Kidney (tissue), 14 donors: Measurements from ENCODE around the gene NCKAP5. TPM values are rescaled to one million over a fixed set of nuclear protein-coding genes. Genes with fewer than 3 reads are reported as not detected.

Experiments used
- DNase-seq, 5 donors: peaks; one replicate each; pipeline ENCODE4 v3.0.0-alpha.2; 2013 to 2020
- FAIRE-seq: peaks from 2 replicates; lab custom pipeline; 2012; peaks lifted over from hg19 to GRCh38; lab: Jason Lieb, UNC
- H3K27ac ChIP-seq, 2 donors: one replicate each; pipeline ENCODE4 v1.7.0; 2013; ENCODE audit warnings: low read depth in 2 of 2, low read length in 2 of 2, inconsistent platforms in 1 of 2
- H3K27me3 ChIP-seq: one replicate; pipeline ENCODE4 v1.7.1; 2013; ENCODE audit warnings: low read length, inconsistent platforms; ENCODE audit not compliant: control insufficient read depth, insufficient read depth
- H3K36me3 ChIP-seq, 3 donors: one replicate each; pipeline versions ENCODE4 v1.7.0 to v1.7.1; 2013; ENCODE audit warnings: low read length in 3 of 3, control low read depth in 1 of 3, inconsistent platforms in 1 of 3; ENCODE audit not compliant: insufficient read depth in 3 of 3, control insufficient read depth in 2 of 3
- H3K4me1 ChIP-seq, 3 donors: one replicate each; pipeline versions ENCODE4 v1.7.0 to v1.7.1; 2013; ENCODE audit warnings: low read length in 3 of 3, inconsistent platforms in 1 of 3, low read depth in 1 of 3; ENCODE audit not compliant: control insufficient read depth in 2 of 3, insufficient read depth in 2 of 3
- H3K4me3 ChIP-seq, 3 donors: one replicate each; pipeline versions ENCODE4 v1.7.0 to v1.8.1; 2013; ENCODE audit warnings: low read length in 3 of 3, control low read depth in 1 of 3, inconsistent platforms in 1 of 3
- H3K9ac ChIP-seq, 3 donors: one replicate each; pipeline versions ENCODE4 v1.7.0 to v1.7.1; 2013; ENCODE audit warnings: low read length in 3 of 3, control low read depth in 1 of 3, inconsistent platforms in 1 of 3
- H3K9me3 ChIP-seq, 3 donors: one replicate each; pipeline versions ENCODE4 v1.7.0 to v1.7.1; 2013; ENCODE audit warnings: low read length in 3 of 3, control low read depth in 1 of 3, inconsistent platforms in 1 of 3; ENCODE audit not compliant: control insufficient read depth in 2 of 3, insufficient read depth in 1 of 3
- intact Hi-C: fragments of 100-400 bp; cut with DNase I; formaldehyde crosslinking; loops from one replicate; pipeline ENCODE4 v1.11.1; 2022
- polyA plus RNA-seq: library from polyadenylated mRNA; stranded (reverse); fragments of 350-450 nt; fragmentation: Illumina TruSeq; extraction: RNeasy Lipid Tissue Mini Kit (QIAGEN cat#74804); gene quantifications from one replicate; pipeline ENCODE4 v1.2.3, GENCODE V29; 2014; ENCODE audit warnings: low read depth, low replicate concordance; ENCODE audit not compliant: insufficient read depth
- total RNA-seq: library from RNA; stranded (reverse); fragmentation: NEBNext Ultra II Directional; extraction: Animal tissue kit (Norgen Biotek cat#: 25700); gene quantifications from one replicate; pipeline ENCODE4 v1.2.1, GENCODE V29; 2021
- TF ChIP-seq, protein P1 (sequence below): IDR thresholded peaks from 3 replicates; pipeline ENCODE4 v1.5.1; 2012; ENCODE audit warnings: mild to moderate bottlenecking, moderate library complexity, borderline replicate concordance; ENCODE audit not compliant: insufficient read depth; ENCODE audit errors: extremely low read depth
- donor health status: control.
- donor health status: control.
- donor health status: control.
- donor health status: control.
- donor health status: control.
- donor health status: DM: yes; HTN: yes; CAD: no.
- donor health status: Normal renal cell carcinoma (clear cell type).

Gene NCKAP5
- total and polyA plus RNA-seq, 2 donors from 2014 or later: 1.8 to 2.9 TPM

GRCh38 chr2:133341575-133341974 lies 226.7 kb downstream of the NCKAP5 start:
- H3K9ac ChIP-seq: no peak overlapping the region
- H3K27me3 ChIP-seq: no peaks in the 10 kb centered on the region
- TF ChIP-seq, protein P1, sequence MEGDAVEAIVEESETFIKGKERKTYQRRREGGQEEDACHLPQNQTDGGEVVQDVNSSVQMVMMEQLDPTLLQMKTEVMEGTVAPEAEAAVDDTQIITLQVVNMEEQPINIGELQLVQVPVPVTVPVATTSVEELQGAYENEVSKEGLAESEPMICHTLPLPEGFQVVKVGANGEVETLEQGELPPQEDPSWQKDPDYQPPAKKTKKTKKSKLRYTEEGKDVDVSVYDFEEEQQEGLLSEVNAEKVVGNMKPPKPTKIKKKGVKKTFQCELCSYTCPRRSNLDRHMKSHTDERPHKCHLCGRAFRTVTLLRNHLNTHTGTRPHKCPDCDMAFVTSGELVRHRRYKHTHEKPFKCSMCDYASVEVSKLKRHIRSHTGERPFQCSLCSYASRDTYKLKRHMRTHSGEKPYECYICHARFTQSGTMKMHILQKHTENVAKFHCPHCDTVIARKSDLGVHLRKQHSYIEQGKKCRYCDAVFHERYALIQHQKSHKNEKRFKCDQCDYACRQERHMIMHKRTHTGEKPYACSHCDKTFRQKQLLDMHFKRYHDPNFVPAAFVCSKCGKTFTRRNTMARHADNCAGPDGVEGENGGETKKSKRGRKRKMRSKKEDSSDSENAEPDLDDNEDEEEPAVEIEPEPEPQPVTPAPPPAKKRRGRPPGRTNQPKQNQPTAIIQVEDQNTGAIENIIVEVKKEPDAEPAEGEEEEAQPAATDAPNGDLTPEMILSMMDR: no peak
- no peak overlapping the region for H3K4me3 ChIP-seq
- FAIRE-seq: no peak
- no peak for DNase-seq
- H3K36me3 ChIP-seq: no peaks in the 10 kb centered on the region
- no peak overlapping the region for H3K27ac ChIP-seq
- no peaks in the 10 kb centered on the region for H3K4me1 ChIP-seq
- intact Hi-C loops: no loop called here
- H3K9me3 ChIP-seq: no peaks in the 10 kb centered on the region

DNA sequence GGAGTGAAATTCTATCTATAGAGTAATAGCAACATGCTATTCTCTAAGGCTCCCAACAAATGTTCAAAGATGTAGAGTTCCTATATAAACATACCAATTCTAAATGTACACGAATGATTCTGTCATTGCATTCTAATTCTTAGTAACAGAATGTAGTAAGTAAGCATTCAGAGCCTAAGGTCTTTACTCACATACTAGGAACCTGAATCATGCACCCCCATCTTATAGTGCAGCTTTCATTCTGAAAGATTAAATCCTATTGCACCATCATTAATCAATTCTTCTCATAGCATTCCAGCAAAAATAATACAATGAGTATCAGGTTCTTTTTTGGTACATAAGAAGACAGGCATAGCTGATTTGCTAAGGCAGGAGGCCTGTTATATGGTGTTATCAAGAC lies 230.0 kb downstream of the NCKAP5 start:
- DNase-seq: no peak
- Histone ChIP-seq H3K4me3 (no peak overlapping the region), H3K27ac (no peak overlapping the region), H3K9me3 (no peaks in the 10 kb centered on the region), H3K27me3 (no peaks in the 10 kb centered on the region), H3K4me1 (no peaks in the 10 kb centered on the region), H3K9ac (no peak overlapping the region), H3K36me3 (no peaks in the 10 kb centered on the region)
- intact Hi-C loops: no loop called here
- TF ChIP-seq, protein P1: no peak
- FAIRE-seq: no peak

GRCh38 chr2:133334923-133335322 lies 233.3 kb downstream of the NCKAP5 start:
- Histone ChIP-seq H3K36me3 (no peaks in the 10 kb centered on the region), H3K27me3 (no peaks in the 10 kb centered on the region), H3K9ac (no peak overlapping the region), H3K27ac (no peak overlapping the region), H3K4me3 (no peak overlapping the region), H3K9me3 (no peaks in the 10 kb centered on the region), H3K4me1 (no peaks in the 10 kb centered on the region)
- DNase-seq (no peak), FAIRE-seq (no peak)
- intact Hi-C loops: no loop called here
- TF ChIP-seq, protein P1: no peak

DNA sequence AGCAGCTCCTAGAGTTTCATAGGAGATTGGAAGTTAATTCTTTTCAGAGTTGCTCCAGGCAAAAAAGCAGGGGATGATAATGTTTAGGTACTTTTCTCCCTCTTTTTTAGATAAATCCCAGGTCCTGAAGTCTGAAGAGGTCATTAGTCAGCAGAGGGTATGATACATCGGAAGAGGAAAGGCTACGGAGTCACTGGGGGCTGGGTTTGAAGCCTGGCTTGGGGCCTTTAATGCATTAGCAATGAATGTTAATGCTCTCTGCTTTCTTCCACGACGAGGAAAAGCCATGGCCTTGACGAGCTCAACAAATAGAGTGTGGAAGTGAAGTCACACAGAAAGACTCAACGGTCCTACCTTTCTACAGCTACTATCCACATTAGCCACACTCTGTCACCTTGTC lies 235.1 kb downstream of the NCKAP5 start:
- Histone ChIP-seq H3K27ac (no peak overlapping the region), H3K9me3 (no peaks in the 10 kb centered on the region), H3K4me3 (no peak overlapping the region), H3K36me3 (no peaks in the 10 kb centered on the region), H3K4me1 (no peaks in the 10 kb centered on the region), H3K9ac (no peak overlapping the region), H3K27me3 (no peaks in the 10 kb centered on the region)
- intact Hi-C loops: no loop called here
- DNase-seq (no peak), FAIRE-seq (no peak)
- TF ChIP-seq, protein P1: no peak
